Activated CD4-positive, alpha-beta T cell treated with anti-CD3 and anti-CD28 coated beads, Interleukin-2, amount 50 U/mL, for 48 hours (primary cell): ENCODE results near the gene NCAM1.

Source experiments
- DNase-seq, 2 experiments: peaks; one replicate each; pipeline ENCODE4 v3.0.0-alpha.2; 2020

NCAM1 gene

DNA sequence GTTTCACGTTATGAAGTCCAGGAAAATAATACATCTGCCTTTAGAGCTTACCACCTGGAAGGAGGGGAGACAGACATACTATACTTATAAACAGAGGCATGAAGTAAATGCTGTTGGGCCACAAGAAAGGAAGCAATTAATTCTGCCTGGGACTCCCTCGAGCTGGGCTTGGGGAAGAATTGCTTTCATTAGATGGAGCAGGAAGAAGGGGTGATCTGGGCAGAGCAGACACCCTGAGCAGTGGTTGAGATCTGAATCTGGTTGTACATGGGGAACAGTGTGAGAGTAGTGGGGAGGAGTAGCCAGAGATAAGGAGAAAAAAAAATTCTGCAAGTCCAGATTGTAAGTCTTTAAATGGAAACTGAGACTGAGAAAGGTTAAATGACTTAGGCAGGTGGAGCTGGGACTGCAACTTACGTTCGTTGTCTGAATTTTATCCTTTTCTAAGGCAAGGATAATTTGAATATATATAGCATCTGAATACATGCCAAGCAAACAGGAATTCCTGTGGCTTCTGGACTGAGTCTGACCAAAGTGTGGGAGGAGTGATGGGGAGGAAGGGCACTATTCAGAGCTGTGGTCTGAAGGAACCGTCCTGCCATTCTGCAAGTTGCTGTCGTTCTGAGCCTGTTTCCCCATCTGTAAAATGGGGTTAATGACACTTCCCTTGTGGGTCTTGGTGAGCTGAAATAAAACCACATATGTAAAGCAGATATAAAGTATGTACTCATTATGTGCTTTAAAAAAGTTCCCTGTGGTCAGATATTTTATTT lies 7.9 kb downstream of the NCAM1 start:
- DNase-seq, result no peak

DNA sequence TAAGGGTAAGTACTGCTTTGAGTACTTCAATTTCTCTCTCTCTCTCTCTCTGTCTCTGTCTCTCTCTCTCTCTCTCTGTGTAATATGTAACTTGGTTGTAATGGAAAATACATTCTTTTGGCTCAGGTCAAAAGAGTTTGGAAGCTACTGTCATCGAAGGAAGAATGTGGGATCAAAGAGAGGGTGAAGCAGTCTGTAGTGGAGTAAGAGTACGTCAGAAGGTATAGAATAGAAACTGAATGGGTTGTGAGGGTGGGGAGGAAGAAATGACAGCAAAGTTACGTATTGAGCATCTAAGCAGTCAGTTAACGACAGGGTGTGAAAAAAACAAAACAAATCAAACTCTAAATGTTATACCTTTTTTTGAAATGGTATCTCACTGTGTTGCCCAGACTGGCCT lies 10.0 kb downstream of the NCAM1 start:
- DNase-seq, result no peak

- no peak for DNase-seq
These were observed 10.6 kb downstream of the NCAM1 start for GRCh38 chr11:112971827-112972226.

DNA sequence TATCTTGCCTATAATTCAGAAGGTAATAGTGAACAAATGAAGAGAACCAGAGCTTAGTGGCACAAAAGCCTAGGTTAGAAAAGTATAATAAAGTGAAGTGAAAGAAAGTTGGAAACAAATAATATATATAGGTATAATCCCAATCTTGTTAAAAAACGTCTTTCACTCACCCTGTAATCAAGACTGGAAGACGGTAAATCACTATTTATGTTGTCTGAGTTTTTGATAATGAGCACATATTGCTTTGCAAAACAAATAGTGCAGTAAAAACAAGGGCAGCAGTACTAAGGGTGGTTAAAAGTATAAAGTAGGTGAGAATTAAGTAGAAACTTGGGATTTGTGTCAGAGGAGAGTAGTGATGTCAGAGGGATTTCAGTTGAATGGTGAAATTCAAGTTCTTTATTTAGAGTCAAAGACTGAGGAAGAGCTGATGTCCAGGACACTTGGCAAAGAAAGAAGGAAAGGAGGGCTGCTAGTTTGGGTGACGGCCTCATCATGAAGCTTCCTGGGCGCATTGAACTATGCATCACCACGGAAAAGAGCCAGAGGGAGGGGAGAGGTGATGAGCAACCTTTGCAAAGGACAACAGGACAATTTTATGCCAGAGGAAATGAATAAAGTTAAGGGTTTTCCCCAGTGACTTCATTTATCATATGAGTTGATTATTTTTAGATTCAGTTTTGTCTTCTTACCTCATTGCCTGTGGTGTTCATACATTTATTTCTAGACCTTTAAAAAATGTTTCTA lies 11.4 kb downstream of the NCAM1 start:
- no peak for DNase-seq

DNA sequence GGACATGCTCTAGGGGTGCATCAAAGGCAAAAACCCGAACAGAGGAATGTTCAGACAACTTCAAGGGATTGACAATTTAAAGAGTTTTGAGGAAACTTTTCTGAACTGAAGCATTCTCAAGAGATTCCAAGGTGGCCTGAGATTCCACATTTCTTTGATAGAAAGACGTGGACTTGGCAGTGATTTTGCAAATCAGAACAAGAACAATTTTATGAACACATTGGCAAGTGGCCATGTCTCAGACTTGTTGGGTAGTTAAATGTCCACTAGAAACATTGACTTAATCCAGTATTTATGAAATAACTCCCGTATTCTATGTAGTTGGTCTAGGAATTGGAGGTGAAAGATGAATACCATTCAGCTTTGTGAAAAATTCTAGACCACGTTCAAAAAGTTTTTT lies 13.8 kb downstream of the NCAM1 start:
- DNase-seq, result no peak

GRCh38 chr11:112975493-112975892 lies 14.3 kb downstream of the NCAM1 start:
- no peak for DNase-seq

- DNase-seq, result no peak
These were observed 16.5 kb downstream of the NCAM1 start for GRCh38 chr11:112977755-112978154.

DNA sequence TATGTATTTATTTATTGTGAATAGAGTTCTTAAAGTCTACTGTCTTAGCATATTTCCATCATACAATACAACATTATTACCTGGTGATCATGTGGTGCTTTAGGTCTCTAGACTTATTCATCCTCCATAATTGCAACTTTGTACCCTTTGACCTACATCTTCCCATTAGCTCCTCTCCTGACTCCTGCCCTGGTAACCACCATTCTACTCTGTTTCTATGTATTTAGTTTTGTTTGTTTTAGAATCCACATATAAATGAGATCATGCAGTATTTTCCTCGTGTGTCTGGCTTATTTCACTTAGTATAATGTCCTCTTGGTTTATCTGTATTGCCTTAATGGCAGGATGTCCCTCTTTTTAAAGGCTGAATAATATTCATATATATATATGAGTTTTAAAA lies 22.7 kb downstream of the NCAM1 start:
- DNase-seq, result no peak

GRCh38 chr11:112989198-112989597 lies 28.0 kb downstream of the NCAM1 start:
- DNase-seq, result no peak

DNA sequence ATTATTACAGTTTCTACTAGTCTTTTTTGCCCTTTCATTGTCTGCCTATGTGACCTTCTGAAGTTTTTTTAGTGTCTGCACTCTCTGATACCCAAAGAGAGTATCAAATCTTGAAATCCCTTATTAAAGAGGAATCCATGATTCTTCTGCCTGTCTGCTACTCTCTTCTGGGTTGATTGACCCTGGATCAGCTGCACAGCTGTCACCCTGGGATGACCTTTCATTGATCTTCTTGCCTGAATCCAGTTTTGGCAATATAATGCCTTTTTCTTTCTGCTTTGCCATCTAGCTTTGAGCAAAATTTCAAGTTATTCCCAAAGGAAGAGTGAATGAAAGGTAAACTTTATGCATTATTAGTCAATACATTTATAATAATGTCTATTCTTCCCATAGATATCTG lies 32.6 kb downstream of the NCAM1 start:
- no peak for DNase-seq

DNA sequence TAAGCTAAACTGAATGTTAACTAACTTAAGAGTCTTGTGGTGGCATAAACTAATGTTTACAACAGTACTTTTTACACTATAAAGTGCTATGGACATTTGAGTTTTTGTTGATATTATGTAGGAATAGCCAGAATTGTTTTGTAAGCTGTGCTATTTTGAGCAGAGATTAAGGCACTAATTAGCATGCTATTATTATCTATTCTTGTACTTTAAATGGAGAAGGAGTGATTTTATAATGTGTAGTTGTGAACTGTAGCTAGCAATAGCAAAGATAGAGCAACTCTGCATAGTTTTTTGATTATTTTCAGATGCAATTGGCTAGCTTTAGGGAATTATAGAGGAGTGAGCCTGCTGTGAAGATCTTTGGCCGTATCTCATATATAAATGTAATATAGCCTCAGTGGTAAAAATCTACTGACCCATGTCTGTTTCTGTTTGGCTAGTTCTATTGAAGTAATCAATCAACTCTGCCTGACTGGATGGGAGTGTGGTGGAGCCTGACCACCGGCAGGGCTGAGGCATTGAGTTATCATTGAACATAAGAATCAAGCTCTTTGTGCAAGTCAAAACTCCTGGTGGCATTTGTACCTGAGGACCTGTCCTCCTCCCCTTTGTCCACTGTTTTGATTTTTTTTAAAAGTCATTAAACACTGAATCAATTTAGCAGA lies 34.3 kb downstream of the NCAM1 start:
- no peak for DNase-seq

- DNase-seq, result no peak
These were observed 35.8 kb downstream of the NCAM1 start for GRCh38 chr11:112996994-112997393.

DNA sequence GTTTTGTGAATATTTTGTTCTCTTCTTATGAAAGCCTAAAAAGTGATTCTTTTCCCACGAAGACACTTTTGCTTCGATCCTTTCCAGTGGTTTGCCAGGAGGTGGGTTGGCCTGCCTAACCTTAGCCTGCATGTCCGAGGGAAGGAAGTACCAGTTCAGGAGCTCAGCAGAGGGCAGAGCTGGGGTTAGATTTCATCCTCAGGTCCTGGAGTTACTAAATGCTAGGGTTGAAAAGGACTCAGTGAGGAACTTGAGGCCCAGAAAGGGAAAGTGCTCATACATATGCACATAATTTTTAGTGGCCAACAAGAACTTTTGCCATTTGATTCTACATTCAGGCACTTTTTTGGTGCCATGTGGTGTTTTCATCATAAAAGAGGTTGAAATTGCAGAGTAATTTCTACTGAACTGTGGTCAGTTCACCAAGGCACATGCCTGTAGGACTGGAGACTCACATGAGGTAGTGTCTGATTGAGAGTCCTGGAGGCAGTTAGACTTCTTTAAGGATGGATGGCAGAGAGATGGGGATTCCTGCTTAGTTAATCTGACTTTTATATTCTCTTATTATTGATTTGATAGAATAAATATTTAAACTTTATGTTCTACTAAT lies 36.7 kb downstream of the NCAM1 start:
- no peak for DNase-seq

DNA sequence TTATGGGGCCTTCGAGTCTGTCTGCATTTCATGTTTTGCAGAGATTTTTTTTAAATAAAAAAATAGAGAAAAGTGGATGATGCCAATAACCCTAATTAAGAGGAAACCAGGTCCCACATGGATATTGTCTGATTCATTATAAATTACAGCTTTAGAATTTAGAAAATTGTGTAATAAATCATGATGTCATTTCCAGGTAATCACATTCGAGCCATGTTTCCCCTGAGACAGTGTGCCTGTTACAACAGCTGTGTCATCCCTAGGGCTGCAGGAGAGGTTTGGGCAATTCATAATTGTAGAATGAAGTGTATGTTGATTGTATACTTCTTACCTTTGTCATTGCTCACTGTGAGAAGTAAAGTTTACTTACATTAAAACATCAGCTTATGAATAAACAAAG lies 38.3 kb downstream of the NCAM1 start:
- no peak for DNase-seq

GRCh38 chr11:113001709-113002108 lies 40.5 kb downstream of the NCAM1 start:
- no peak for DNase-seq

DNA sequence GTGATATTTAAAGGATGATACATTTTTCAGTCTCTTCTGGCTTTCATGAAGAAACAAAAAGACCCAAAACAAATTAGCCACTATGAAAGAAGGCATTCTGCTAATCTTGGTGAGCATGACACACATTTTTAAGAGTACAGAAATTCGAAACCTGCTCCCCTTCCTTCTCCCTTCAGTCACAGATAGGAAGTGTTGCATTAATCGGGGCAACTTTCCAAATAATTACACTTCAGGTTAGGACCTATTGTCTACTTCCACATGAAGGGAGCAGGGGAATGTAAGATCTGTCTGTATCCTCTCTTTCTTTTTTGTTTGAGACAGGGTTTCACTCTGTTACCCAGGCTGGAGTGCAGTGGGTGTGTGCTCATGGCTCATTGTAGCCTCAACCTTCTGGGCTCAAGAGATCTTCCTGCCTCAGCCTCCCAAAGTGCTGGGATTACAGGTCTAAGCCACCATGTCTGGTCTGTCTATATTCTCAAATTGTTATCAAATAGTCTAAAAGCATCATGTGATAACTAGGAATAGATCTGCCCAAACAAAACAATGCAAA lies 45.8 kb downstream of the NCAM1 start:
- DNase-seq, result no peak

- no peak for DNase-seq
These were observed 53.3 kb downstream of the NCAM1 start for GRCh38 chr11:113014262-113015097.

- DNase-seq, result no peak
These were observed 53.9 kb downstream of the NCAM1 start for GRCh38 chr11:113015098-113015455.

DNA sequence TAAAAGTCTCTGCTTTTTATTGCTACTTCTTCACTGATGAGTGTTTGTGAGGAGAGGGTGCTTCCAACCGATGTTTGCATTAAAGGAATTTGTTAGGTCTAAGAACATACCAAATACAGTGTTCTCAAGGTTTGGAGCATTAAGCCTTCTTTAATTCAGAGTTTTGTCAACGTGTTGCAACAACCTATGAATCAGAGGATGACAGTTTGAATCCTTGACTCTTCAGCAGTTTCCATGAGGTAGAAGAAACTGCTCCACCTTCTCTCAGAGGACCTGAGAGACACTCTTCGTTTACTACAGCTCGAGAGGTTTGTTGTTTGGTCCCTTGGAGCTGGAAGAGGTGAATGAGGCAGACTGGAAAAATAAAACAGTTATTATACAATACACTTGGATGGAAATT lies 55.7 kb downstream of the NCAM1 start:
- no peak for DNase-seq

- DNase-seq, result no peak
These were observed 57.7 kb downstream of the NCAM1 start for GRCh38 chr11:113018913-113019312.

DNA sequence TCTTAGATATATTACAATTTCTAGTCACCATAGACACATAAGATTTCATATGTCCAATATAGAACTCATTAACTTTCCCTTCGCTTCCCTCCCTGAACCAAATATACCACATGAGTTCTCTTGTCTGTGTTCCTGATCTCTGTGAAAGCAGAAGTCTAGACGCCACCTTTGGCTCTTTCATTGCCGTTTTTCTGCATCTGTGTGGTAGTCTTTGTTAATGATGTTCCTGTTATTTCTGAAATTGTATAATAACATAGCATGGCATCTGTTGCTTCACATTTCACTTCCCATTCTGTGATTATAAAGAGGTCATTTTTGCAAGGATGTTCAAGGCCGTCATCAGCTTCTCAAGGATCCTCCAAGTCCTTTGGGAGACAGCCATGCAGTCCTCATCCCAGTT lies 58.5 kb downstream of the NCAM1 start:
- no peak for DNase-seq

- DNase-seq, result no peak
These were observed 59.9 kb downstream of the NCAM1 start for GRCh38 chr11:113021111-113021510.
